Testis (tissue), 3 donors: ENCODE data around the gene SDHB. TPM values are rescaled to one million over a fixed set of nuclear protein-coding genes. Genes with fewer than 3 reads are reported as not detected.

Experiments
- DNase-seq: peaks from one replicate; pipeline ENCODE4 v3.0.0-alpha.2; 2019
- H3K27ac ChIP-seq, 2 donors: fragments of 200-600 bp; sonication (generic); one replicate each; pipeline ENCODE4 v1.5.1; 2019
- H3K27me3 ChIP-seq: fragments of 200-600 bp; sonication (generic); one replicate; pipeline ENCODE4 v1.5.1; 2019
- H3K36me3 ChIP-seq: fragments of 200-600 bp; sonication (generic); one replicate; pipeline ENCODE4 v1.5.1; 2017; ENCODE audit warnings: low read depth; ENCODE audit errors: missing control alignments
- H3K4me1 ChIP-seq: fragments of 200-600 bp; sonication (generic); one replicate; pipeline ENCODE4 v1.5.1; 2019
- H3K4me3 ChIP-seq, 2 donors: fragments of 200-600 bp; sonication (generic); one replicate each; pipeline ENCODE4 v1.5.1; 2017 to 2019
- H3K9me3 ChIP-seq: fragments of 200-600 bp; sonication (generic); one replicate; pipeline ENCODE4 v1.5.1; 2017
- POLR2A ChIP-seq: fragments of 450-650 bp; IDR thresholded peaks from one replicate; pipeline ENCODE4 v1.6.1; 2017; ENCODE audit warnings: antibody characterized with exemption, mild to moderate bottlenecking, moderate library complexity
- WGBS, 2 donors: methylation state at CpG; one replicate each; pipeline ENCODE4 v1.1.5; 2018; 5-methylcytosine and 5-hydroxymethylcytosine counted together
- intact Hi-C: fragments of 100-400 bp; cut with DNase I; formaldehyde crosslinking; loops from one replicate; pipeline ENCODE4 v1.15.1; 2023; ENCODE audit warnings: low total_unique reads
- polyA plus RNA-seq: library from polyadenylated mRNA; stranded (reverse); fragments of 350-450 nt; fragmentation: Illumina TruSeq; extraction: RNeasy Lipid Tissue Mini Kit (QIAGEN cat#74804); gene quantifications from one replicate; pipeline ENCODE4 v1.2.3, GENCODE V29; 2014; ENCODE audit warnings: low read depth, low replicate concordance; ENCODE audit not compliant: insufficient read depth
- total RNA-seq, 2 donors: library from RNA; depleted of rRNA; stranded (reverse); fragments of >200 nt; gene quantifications; one replicate each; pipeline ENCODE4 v1.2.3, GENCODE V29; 2016
- TF ChIP-seq, protein P1 (sequence below), 3 experiments: fragments of 450-650 bp in 2 of 3; fragments of 200-600 bp in 1 of 3; sonication (generic) in 1 of 3; IDR thresholded peaks; one replicate each; pipeline ENCODE4 v1.5.1; 2016 to 2019; ENCODE audit warnings: antibody characterized with exemption in 3 of 3, mild to moderate bottlenecking in 2 of 3, moderate library complexity in 1 of 3

SDHB gene
- total and polyA plus RNA-seq, 3 donors from 2014 or later, result 96.1 to 160 (median 107) TPM

DNA sequence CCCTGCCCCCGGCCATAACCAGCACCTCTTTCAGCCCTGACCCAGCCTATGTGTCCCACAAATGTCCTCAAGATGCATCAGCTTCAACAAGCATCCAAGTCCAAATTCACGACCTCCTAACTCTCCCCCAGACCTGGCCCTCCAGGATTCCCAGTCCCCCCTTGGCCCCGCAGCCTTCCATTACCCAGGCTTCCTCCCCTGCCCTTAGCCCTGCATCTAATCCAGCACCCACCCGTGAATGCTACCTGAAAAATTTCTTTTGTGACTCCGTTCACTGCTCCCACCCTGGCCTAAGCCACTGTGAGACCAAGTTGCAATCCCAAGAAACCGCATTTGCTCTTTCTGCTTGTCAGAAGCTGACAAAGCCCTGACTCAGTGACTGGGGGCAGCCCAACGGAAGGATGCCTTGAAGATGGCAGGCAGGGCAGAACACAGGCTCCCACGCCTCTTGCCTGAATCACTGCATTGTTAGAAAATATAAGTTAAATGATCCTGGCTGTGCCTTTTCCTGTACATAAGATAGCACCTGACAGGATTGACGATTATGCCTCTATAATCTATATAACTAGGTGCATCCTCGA, 72.5 kb downstream of the SDHB start:
- intact Hi-C loops, result no loop called here
- 76 to 84% methylated on average over 10 of the region's 10 CpGs for WGBS, 2 donors

DNA sequence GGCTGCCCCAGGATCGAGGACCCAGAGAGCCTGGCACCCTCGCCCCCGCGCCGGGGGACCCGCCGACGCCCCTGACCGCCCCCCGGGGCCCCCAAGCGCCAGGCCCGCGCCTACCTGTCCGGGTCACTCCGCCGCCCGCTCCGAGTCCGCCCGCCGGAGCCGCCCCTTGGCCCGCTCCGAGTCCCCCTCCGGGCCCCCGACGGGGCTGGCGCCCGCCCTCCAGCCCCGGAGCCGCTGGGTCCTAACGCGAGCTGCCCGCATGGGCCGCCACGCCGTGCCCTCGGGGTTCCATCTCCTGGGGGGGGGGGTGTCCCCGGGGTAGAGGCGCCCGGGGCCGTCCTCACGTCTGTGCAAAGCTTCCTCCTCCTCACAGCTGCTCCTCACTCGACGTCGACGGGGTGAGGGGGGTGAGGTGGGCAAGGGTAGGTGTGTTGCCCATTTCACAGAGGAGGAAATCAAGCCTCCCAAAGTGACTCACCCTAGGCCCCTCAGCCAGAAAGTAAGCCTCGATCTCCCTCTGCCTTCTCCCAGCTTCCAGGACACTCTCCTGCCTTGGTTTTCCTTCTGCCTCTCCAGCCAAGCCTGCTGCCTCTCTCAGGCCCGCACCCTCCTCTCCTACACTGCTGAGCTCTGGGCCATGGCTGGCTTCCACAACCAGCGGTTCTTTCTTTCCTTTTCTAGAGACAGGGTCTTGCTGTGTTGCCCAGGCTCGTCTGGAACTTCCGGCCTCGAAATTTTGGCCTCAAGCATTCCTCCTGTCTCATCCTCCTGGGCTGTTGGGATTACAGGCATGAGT, 73.2 kb downstream of the SDHB start, which contains the start of gene MFAP2:
Gene MFAP2 (minus strand): TSS at position 148 of the 796 bp plus-strand sequence. CDS start 2,347 bp downstream, outside the sequence.
- Histone ChIP-seq H3K36me3 (no peaks in the 10 kb centered on the region), H3K9me3 (no peaks in the 10 kb centered on the region), H3K27me3 (no peaks in the 10 kb centered on the region), H3K4me1 (no peaks in the 10 kb centered on the region), H3K4me3 (peak within 1 kb of the TSS; percentile 68 to 71), H3K27ac (peak within 1 kb of the TSS; percentile 93 to 95)
- intact Hi-C loops, result no loop called here
- DNase-seq, result peak; percentile 33
- 16 to 17% methylated on average over 13 to 20 of the region's 53 CpGs for WGBS, 2 donors
- no peak for TF ChIP-seq POLR2A
- TF ChIP-seq, protein P1, sequence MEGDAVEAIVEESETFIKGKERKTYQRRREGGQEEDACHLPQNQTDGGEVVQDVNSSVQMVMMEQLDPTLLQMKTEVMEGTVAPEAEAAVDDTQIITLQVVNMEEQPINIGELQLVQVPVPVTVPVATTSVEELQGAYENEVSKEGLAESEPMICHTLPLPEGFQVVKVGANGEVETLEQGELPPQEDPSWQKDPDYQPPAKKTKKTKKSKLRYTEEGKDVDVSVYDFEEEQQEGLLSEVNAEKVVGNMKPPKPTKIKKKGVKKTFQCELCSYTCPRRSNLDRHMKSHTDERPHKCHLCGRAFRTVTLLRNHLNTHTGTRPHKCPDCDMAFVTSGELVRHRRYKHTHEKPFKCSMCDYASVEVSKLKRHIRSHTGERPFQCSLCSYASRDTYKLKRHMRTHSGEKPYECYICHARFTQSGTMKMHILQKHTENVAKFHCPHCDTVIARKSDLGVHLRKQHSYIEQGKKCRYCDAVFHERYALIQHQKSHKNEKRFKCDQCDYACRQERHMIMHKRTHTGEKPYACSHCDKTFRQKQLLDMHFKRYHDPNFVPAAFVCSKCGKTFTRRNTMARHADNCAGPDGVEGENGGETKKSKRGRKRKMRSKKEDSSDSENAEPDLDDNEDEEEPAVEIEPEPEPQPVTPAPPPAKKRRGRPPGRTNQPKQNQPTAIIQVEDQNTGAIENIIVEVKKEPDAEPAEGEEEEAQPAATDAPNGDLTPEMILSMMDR (IDR thresholded peaks at IDR 0.05), result no peak

More for the DNA sequence above, 72.5 kb downstream of the SDHB start:
- no peak for DNase-seq
- H3K4me3 ChIP-seq, result no peak overlapping the region
- no peaks in the 10 kb centered on the region for H3K36me3 ChIP-seq
- no peak overlapping the region for H3K27ac ChIP-seq
- no peaks in the 10 kb centered on the region for H3K9me3 ChIP-seq
- no peak for TF ChIP-seq POLR2A
- TF ChIP-seq, protein P1 (IDR thresholded peaks at IDR 0.05), result no peak
- no peaks in the 10 kb centered on the region for H3K27me3 ChIP-seq
- H3K4me1 ChIP-seq, result no peaks in the 10 kb centered on the region

DNA sequence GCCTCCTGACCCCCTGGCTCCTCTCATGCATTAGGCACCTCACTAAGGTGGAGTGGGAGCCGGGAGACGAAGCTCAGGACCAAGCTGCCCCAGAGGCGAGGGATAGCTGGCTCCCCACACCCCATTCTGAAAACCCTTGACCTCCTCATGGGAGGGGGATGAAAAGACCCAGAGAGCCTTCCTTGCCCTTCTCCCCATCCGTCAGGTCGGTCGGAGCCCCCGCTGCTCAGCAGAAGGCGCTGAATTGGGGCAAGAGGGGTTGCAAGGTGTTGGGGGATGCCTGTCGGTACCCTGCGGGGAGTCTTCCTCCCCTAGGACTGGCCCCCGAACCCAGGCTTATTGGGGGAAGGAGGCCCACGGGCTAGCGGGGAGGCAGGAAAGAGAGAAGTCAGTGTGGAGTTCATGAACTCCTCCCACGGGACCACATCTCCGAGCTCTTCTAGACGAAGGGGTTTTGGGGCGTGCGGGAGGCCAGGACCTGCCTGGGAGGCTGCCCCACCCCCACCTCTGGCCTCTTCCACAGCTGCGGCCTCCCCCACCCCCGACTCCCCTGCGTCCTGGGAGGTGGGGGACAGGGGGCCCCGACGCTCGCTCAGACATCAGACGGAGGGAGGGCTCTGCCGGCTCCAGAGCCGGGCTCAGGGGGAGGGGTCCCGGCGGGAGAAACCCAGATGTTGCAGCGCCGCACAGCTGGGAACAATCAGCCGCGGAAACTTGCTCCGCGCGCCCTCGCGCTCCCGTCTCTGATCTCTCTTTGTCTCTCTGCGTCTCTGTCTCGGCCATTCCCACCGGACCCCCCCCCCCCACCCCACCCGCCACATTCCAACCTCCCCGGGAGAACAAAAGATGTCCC, 74.1 kb downstream of the SDHB start:
- Histone ChIP-seq H3K27ac (peak overlapping the region; percentile 93 to 95), H3K9me3 (no peaks in the 10 kb centered on the region), H3K4me1 (no peaks in the 10 kb centered on the region), H3K4me3 (peak overlapping the region; percentile 68 to 71), H3K27me3 (no peaks in the 10 kb centered on the region), H3K36me3 (no peaks in the 10 kb centered on the region)
- WGBS, 2 donors, result 0 to 10% methylated on average over 3 to 40 of the region's 44 CpGs
- peak; percentile 42 for DNase-seq
- no peak for TF ChIP-seq POLR2A
- TF ChIP-seq, protein P1 (IDR thresholded peaks at IDR 0.05), result no peak
- intact Hi-C loops, result no loop called here

DNA sequence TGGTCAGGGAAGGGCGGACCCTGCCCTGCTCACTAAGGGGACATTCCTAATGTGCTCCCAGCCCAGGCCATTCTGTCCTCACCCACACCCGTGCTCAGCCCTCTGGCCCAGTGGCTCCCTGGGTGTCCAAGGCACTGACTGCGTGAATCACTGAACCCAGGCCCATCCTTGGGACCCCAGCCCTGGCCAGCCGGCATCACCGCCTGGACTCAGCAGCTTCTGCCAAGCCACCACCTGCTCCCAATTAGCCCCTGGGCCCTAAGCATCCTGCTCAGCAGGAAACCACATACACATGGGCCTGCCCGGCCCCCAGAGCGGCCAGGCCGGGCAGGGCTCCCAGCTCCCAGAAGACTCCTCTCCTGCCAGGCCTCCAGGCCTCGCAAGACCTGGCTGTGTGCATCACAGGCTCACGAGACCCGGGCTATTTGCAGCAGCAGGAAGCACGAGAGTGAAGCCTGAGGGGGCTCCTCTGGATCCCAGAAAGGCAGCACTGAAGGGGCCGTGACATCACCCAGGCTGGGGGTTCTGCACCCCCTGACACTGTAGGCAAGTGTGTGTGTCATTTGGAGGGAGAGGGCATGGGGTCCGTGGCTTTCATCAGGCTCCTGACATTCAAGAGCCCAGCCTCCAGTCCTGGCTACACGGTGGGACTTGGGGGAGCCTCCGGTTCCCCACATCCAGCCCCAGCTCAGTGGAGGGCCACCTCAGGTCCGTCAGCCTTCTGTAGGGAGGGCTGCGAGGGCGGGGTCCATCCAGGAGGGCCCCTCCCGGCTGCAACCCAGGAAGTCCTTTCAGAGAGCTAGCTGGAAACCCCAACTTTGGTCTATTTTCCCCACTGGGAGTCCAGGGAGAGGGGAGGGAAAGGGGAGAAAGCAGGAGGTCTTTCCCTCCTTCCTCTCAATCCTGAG, 75.0 kb downstream of the SDHB start:
- intact Hi-C loops, result no loop called here
- TF ChIP-seq, protein P1 (IDR thresholded peaks at IDR 0.05), result no peak
- peak; percentile 27 for TF ChIP-seq POLR2A
- Histone ChIP-seq H3K27me3 (no peaks in the 10 kb centered on the region), H3K9me3 (no peaks in the 10 kb centered on the region), H3K4me1 (no peaks in the 10 kb centered on the region), H3K36me3 (no peaks in the 10 kb centered on the region), H3K4me3 (peak overlapping the region; percentile 68 to 71), H3K27ac (peak overlapping the region; percentile 93 to 95)
- WGBS, 2 donors, result 50 to 58% methylated on average over 4 to 19 of the region's 20 CpGs
- peak; percentile 81 for DNase-seq
